Transverse colon (tissue), 4 donors: ENCODE measurements around the gene TAF1C.

Experiments used
- POLR2A ChIP-seq: fragments of 450-650 bp; IDR thresholded peaks from one replicate; pipeline ENCODE4 v1.6.1; 2016; ENCODE audit warnings: antibody characterized with exemption, mild to moderate bottlenecking, moderate library complexity
- POLR2AphosphoS5 ChIP-seq, 3 donors: sonication (generic); formaldehyde crosslinking; IDR thresholded peaks; one replicate each; pipeline ENCODE4 v1.6.1; 2016; ENCODE audit warnings: antibody characterized with exemption in 3 of 3
- TF ChIP-seq, protein P1 (sequence below), 5 experiments: fragments of 200-600 bp in 3 of 5; fragments of 450-650 bp in 2 of 5; sonication (generic) in 3 of 5; IDR thresholded peaks; 1 replicate in 2 of 5; 2 replicates in 3 of 5; pipeline ENCODE4 v1.5.1; 2016 to 2017; ENCODE audit warnings: antibody characterized with exemption in 5 of 5, inconsistent platforms in 3 of 5, mild to moderate bottlenecking in 2 of 5, moderate library complexity in 1 of 5

DNA sequence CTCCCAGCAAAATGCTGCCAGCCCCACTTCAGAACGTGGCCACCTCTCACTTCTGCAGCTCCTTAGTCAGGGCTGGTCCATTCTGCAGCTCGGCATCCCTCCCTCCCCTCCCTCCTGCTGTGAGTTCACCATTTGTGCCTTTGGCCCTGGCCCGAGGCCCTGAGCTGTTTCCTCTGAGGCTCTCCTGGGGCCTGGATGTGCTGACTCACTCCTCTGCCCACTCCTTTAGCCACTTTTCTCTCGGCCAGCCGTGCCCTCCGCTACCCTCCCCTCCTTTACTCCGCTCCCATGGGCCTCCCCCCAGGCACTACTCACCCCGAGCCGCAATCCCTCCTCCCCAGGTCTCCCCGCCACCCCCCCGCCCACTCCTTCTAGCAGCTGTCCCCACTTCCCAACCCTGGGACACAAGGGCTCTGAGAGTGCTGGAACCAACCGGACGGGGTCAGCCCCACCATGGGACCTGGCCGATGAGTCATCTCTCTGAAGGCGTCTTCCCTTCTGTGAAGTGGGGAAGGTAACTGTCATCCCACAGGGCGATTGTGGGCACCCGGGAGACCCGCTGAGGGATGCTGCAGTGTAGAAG lies 41.5 kb upstream of the TAF1C start:
- TF ChIP-seq POLR2AphosphoS5 (IDR thresholded peaks at IDR 0.05), result no peak
- TF ChIP-seq, protein P1, sequence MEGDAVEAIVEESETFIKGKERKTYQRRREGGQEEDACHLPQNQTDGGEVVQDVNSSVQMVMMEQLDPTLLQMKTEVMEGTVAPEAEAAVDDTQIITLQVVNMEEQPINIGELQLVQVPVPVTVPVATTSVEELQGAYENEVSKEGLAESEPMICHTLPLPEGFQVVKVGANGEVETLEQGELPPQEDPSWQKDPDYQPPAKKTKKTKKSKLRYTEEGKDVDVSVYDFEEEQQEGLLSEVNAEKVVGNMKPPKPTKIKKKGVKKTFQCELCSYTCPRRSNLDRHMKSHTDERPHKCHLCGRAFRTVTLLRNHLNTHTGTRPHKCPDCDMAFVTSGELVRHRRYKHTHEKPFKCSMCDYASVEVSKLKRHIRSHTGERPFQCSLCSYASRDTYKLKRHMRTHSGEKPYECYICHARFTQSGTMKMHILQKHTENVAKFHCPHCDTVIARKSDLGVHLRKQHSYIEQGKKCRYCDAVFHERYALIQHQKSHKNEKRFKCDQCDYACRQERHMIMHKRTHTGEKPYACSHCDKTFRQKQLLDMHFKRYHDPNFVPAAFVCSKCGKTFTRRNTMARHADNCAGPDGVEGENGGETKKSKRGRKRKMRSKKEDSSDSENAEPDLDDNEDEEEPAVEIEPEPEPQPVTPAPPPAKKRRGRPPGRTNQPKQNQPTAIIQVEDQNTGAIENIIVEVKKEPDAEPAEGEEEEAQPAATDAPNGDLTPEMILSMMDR (IDR thresholded peaks at IDR 0.05), result no peak
- TF ChIP-seq POLR2A, result no peak
